GM12864 (cell line): ENCODE data around the gene GOLGA3.

Source experiments
- DNase-seq: peaks from one replicate; pipeline ENCODE4 v3.0.0-alpha.2; 2011; ENCODE audit warnings: low read depth
- H3K4me3 ChIP-seq: 2 replicates; pipeline ENCODE4 v1.5.1; 2011; ENCODE audit warnings: mild to moderate bottlenecking, low read depth, low read length, control low read depth
- TF ChIP-seq, protein P1 (sequence below): IDR thresholded peaks from 2 replicates; pipeline ENCODE4 v1.5.1; 2011; ENCODE audit warnings: low read depth, mild to moderate bottlenecking, moderate library complexity, low read length, control low read depth, inconsistent platforms; ENCODE audit errors: missing control alignments

The GOLGA3 gene

GRCh38 chr12:132734206-132734605 lies 94.5 kb downstream of the GOLGA3 start:
- no peak for DNase-seq
- H3K4me3 ChIP-seq = no peak overlapping the region
- TF ChIP-seq, protein P1, sequence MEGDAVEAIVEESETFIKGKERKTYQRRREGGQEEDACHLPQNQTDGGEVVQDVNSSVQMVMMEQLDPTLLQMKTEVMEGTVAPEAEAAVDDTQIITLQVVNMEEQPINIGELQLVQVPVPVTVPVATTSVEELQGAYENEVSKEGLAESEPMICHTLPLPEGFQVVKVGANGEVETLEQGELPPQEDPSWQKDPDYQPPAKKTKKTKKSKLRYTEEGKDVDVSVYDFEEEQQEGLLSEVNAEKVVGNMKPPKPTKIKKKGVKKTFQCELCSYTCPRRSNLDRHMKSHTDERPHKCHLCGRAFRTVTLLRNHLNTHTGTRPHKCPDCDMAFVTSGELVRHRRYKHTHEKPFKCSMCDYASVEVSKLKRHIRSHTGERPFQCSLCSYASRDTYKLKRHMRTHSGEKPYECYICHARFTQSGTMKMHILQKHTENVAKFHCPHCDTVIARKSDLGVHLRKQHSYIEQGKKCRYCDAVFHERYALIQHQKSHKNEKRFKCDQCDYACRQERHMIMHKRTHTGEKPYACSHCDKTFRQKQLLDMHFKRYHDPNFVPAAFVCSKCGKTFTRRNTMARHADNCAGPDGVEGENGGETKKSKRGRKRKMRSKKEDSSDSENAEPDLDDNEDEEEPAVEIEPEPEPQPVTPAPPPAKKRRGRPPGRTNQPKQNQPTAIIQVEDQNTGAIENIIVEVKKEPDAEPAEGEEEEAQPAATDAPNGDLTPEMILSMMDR = no peak

GRCh38 chr12:132731574-132731973 lies 97.1 kb downstream of the GOLGA3 start:
- TF ChIP-seq, protein P1 = no peak
- no peak overlapping the region for H3K4me3 ChIP-seq
- no peak for DNase-seq

DNA sequence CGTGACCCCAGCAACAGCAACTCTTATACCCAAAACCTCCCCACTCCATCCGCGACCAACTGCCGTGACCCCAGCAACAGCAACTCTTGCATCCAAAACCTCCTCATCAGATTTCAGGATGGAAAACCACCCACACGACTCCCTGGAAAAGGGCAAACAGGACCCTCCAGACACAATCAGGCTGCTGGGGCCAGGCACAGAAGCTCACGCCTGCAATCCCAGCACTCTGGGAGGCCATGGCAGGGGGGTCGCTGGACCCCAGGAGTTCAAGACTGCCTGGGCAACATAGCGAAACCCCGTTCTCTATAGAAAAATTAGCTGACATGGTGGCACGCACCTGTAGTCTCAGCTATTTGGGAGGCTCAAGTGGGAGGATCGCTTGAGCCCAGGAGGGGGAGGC lies 98.3 kb downstream of the GOLGA3 start:
- no peak overlapping the region for H3K4me3 ChIP-seq
- TF ChIP-seq, protein P1 = no peak
- no peak for DNase-seq

DNA sequence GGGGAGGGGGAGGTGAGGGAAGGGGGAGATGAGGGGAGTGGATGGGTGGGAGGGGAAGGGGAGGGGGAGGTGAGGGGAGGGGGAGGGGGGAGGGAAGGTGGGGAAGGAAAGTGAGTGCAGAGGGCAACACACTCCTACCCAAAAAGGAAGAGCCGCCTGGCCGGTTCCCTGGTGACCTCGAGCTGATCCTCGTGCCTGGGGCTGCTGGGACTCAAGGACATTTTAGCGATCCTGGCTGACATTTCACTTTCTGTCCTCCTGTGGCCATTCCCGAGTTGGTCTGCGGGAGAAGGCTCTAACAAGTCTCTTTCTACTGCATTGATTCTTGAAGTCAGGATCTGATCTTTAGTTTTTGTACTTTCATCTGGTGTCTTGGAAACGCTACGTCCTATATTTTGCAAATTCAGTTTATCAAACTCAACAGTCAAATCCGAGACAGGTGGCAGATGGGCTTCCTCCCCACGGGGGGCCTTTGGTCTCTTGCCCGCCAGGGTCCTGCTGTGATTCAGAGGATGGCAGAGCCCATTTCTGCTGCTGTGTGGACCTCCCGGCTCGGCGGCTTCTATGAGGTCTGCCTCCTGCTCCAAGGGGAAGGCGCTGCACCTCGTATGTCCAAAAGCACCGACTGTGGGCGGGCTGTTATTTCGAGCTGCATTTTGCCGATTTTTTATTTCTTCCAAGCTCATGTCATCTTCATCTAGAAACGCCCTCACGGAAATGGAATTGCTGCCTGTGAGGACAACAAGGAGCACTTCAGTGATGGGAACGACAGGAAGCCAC lies 98.9 kb downstream of the GOLGA3 start:
- TF ChIP-seq, protein P1 = no peak
- DNase-seq = no peak

GRCh38 chr12:132728502-132728901 lies 100.2 kb downstream of the GOLGA3 start:
- no peak for DNase-seq
- no peak overlapping the region for H3K4me3 ChIP-seq
- TF ChIP-seq, protein P1 = no peak

More for the DNA sequence above, 98.9 kb downstream of the GOLGA3 start:
- no peak overlapping the region for H3K4me3 ChIP-seq

DNA sequence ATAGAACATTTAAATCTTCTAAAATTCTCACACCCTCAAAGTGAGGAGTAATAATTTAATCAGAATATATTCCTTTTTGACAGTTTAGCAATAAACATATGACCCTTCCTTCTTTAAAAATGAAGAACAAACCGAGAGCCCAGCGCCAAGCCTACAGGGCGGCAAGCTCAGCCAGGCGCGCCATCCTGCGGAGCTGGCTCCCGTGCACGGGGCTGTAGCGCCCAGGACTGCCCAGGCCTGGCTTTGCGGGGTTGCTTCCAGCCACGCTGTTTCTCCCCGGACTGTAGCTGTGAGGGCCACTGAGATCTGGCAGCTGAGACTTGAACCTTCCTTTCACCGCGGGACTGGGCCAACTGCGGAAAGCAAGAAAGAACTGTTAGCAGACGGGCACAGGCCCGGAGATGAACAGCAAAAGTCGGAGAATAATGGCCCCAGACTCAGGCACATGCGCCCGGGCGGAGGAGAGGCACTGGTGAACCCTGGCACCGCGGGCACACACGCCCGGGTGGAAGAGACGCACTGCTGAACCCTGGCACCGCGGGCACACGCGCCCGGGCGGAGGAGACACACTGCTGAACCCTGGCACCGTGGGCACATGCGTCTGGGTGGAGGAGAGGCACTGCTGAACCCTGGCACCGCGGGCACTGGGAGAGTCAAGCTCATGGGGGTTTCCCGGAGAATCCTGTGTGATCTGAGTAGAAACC lies 101.4 kb downstream of the GOLGA3 start:
- TF ChIP-seq, protein P1 = no peak
- no peak overlapping the region for H3K4me3 ChIP-seq
- no peak for DNase-seq

- DNase-seq = no peak
- TF ChIP-seq, protein P1 = no peak
- H3K4me3 ChIP-seq = no peak overlapping the region
Measured at GRCh38 chr12:132726386-132726785, 102.3 kb downstream of the GOLGA3 start.
